Activated CD4-positive, alpha-beta T cell treated with anti-CD3 and anti-CD28 coated beads, Interleukin-2, amount 50 U/mL, for 16 hours (primary cell): ENCODE results near the gene ATP10A.
A peak's percentile ranks its signal among the peaks of the same experiment; 100 is the strongest.

Experiments used
- DNase-seq: peaks from one replicate; pipeline ENCODE4 v3.0.0-alpha.2; 2020

ATP10A gene

DNA sequence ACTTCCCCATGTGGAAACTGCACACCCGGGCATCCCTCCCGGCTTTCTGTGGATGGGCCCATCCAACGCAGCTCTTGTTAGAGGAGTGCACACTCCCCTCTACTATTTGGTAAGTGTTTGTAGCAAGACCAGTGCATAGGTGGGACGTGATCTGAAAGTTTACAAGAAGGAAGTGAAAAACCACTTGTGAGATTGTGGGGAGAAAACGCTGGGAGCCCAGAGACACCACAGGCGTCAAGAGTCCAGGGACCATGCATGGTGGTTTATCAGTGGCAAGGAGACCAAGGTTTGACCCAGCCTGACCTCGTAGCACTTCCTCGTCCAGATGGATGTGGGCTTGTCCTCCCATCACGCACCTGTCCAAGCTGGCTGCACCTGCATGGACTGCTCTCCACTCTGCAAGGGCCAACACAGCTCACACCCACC, 51.6 kb downstream of the ATP10A start:
- peak; percentile 9 for DNase-seq

DNA sequence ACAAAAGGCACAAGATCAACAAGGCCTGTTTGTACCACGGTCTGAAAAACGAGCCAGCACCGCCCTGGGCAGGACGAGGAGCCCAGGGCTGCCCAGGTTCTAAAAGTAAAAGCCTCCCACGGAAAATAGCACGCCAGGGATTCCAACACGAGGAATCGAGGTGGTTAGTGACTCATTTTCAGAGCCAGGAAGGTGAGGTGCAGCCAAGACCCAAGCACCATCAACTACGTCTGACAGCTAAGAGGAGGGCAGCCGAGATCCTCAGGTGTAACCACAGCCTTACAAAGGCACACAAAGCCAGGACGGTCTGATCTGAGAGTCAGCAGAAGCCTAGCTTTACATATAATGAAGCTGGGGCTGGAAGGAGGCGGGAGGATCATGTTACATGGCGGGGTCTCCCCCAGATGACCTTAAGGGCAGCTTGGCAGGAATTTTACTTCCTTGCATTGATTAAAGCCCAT, 52.5 kb downstream of the ATP10A start:
- no peak for DNase-seq

DNA sequence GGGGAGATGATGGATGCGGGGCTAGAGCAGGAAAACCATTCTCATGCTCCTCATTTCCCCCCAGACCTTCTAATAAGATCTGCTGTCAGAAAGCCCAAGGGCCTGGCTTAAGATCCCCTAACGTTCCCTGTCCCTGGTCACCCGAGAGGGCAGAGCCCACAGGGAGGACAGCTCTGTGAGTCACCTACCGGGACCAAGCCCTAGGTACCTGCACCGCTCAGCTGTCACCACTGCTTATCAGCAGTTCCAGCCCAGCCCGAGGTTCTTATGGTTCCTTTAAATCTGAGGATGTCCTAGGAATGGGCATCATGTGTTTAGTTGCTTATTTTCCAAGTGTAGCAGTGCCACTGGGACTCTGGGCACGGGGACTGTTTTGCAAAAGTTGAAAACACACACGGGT, 53.0 kb downstream of the ATP10A start:
- DNase-seq = no peak

DNA sequence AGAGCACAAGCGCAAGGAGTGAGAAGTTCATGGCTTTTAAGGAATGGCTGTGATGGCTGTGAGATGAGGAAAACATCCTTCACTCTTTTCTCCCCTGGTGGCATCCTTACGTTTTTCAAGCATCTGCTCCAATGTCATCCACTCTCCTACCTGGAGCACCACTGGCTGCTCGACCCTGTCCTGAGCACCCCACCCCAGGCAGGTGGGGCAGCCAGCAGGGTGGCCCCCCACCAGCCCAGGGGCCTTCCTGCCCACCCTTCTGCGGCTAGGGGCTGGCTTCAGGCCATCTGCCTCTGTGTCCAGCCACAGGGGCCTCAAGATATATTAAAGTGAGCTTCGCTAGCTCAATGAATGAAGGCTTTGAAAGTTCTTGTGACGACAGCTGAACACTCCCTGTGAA, 56.1 kb downstream of the ATP10A start:
- no peak for DNase-seq

- no peak for DNase-seq
These were observed 58.1 kb downstream of the ATP10A start for GRCh38 chr15:25805031-25805430.

DNA sequence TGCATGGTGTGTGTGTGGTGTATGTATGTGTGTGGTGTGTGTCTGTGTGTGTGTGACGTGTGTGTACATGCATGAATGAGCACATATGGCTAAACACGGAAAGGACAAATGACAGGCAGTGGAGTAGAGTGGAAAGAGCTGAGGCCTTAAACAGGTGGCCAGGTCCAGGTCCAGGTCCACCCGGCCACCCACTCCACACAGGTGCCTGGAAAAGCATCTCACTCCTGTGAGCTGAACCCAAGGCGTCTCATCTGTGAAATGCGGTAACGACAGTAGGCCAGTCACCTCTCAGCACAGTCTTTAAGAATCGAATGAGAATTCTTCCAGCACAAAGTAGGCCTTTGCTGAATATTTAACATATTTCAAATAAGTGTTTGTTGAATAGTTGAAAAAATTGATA, 58.7 kb downstream of the ATP10A start:
- DNase-seq = no peak

DNA sequence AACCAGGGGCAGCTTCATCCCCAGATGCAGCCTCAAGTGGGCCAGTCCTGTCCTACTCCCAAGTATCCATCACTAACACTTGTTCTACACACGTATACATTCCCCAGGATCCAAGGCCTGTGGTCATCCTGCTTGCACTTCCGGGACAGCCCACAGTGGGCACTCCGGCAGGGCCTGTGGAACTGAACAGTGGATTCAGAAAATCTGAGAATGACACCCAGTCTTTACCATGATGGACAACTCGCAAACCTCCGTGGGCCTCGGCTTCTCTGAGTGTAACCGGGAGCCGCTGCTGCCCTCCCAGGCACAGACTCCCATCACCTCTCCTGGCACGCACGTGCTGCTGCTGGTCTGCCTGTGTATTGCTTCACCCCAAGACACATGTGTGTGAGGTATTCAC, 59.6 kb downstream of the ATP10A start:
- no peak for DNase-seq

GRCh38 chr15:25803036-25803435, 60.1 kb downstream of the ATP10A start:
- no peak for DNase-seq

DNA sequence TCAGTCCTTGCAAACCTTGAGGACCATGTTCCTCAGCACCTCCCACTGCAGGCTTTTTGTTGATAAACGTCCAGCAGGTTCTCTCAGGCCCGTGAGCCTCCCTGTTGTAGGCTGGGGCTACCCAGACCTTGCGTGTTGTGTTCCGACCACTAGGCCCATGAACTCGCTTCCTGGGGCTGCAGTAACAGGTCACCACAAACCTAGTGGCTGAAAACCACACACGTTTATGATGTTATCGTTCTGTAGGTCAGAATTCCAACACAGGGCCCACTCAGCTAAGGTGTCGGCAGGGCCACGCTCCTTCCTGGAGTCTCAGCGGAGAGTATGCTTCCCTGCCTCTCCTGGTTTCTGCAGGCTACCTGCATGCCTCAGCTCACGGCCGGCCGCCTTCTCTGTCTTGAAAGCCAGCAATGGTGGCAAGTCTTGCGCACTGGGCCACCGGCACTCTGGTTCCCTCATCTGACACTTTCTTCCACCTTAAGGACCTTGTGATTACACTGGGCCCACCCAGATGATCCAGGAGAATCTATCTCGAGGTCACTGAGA, 60.8 kb downstream of the ATP10A start:
- no peak for DNase-seq

DNA sequence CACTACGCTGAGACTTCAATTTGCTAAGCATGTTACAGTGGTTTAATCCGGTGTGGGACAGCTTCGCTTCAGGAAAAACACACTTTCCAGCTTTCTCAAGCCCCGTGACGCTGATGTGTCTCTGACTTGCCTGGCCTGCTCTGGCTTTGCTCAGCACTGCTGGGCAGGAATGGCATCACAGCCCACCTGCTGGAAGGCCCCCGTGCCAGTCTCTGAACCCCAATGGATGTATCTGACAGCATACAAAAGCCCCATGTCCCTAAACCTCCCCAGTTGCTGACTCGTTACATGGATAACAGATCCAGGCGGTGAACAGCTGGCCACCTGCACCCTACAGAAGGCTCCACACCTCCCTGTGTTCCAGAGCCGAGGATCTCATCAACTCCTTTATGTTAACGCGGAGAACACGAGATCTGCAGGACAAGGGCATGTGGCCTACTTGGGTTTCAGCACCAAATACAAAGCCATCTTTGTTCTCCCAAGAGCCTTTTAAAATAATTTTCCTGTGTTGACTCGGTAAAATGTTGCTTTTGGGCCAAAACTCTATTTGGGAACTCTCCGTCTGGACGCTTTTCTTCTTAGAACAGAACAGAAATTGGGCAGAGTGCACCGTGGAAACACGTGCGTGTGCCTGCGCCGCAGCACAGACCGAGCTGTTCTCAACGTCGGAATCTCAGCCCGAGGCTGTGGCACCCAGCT, 61.4 kb downstream of the ATP10A start:
- no peak for DNase-seq

DNA sequence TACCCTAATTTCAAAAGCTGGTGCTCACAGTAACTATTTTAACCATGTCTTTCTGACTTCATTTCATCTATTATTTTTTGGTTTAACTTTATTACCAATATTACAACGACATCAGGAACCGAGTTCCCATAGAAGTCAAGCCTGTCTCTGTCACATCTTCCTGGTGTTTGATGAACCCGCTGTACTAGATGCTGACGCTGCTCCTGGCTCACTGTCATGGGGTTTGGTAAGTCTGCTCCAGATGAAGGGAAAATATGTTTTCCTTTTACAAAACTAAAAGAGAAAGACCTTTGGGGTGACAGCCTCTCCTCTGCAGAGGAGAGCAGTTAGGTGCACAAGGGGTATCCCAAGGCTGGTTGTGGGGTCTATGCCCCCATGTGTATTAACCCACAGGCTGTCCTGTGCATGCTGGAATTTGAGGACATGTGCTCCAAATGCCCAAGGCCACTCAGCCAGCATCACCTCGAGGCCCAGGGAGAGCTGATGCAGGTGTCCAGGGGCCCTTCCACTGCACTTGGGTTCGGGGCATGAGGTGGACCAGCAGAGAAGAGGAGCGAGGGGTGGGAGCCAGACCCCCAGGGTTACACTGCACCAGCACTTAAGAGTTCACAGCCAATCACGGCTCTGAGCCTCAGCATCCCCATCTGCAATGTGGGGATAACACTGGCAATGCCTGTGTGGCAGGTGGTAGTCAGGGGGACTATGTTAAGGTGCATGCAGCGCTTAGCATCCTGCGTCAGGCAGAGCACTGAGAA, 62.2 kb downstream of the ATP10A start:
- DNase-seq = no peak

DNA sequence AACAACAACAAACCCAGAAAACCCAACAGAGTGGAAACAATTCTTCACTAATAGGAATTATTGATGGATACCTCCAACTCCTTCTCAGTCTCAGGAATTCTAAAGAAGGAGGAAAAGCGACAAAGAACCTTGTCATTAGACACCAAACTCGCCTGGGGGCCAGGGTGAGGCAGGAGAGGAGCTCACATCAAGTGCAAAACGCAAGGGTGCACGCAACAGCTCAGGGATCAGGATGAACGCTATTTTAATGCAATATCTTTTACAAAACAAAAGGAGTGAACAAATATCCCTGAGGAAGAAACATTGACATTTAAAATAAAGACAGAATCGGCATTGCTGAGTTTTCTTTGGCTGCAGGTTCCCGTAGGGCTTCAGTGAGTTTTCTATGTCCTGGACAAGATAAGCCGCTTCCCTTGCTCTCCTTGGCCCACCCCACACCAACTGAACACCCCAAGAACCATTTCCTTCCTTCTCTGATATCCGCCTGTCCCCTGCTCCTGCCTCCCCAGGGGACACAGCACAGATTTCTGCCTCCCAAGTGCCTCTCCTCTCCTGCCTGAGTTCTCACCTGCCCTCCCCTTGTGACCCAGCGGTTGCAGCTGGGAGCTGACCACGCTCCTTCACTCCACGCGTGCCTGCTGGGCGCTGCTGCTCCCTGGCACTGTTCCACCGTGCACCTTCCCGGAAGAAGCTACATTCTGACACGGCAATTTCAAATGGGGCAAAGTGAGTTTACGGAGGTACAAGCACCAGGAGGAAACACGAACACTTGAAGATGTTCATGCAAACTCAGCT, 63.0 kb downstream of the ATP10A start:
- DNase-seq = no peak

DNA sequence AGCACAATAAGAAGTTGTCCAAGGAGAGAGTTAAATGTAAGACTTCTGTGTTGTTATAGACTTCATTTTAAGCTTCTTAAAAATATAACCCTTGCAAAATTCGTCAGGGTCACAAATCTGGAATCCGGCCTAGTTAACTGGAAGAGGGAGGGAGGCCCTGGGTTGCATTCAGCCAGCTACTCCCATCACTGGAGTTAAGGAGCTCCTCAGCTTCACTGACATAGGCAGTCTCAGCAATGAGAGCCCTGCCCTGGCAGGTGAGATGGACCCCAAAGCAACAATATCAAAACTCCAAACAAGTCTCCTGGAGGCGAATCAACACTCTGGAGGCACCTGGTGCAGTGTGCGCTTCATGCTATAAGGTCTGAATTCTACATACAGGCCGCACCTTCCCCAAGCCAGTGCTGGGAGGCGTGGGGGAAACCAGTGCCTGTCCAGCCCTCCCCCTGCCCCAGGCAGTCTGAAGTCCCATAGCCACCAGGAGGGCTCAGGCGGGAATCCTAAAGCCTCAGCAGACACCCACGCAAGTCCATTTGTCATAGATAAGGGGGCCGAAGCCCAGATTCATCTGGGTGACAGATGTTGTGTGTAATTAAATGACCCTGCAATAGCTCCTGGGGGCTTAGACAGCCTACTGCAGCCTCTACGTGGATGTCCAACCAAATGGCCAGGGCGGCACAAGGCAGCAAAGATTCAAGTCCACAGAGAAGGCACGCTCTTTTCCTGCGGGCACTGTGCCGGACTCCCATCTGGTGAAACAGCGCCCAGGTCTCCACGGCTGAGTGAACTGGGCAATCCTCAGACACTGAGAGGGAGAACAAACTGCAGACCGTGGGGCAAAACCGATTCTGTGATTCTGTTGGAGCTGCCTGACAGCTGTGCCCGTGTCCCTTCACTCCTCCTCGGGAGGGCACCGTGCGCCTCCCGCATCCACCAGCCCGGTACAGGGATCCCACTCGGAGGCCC, 64.9 kb downstream of the ATP10A start:
- no peak for DNase-seq

GRCh38 chr15:25797511-25797935, 65.6 kb downstream of the ATP10A start:
- no peak for DNase-seq

GRCh38 chr15:25797035-25797434, 66.1 kb downstream of the ATP10A start:
- no peak for DNase-seq

GRCh38 chr15:25796395-25796794, 66.7 kb downstream of the ATP10A start:
- DNase-seq = no peak

DNA sequence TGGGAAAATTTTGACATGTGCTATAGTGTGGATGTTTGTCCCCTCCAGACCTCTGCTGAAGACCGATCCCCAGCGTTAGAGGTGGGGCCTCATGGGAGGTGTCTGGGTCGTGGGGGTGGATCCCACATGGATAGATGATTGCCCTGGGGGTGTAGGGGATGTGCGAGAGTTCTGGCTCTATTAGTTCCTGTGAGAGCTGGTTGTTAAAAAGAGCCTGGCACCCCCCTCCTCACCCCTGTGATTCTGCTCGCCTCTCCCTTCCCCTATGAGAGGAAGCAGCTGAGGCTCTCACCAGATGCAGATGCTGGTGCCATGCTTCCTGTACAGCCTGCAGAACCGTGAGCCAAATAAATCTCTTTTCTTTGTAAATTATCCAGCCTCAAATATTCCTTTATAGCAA, 67.4 kb downstream of the ATP10A start:
- no peak for DNase-seq

DNA sequence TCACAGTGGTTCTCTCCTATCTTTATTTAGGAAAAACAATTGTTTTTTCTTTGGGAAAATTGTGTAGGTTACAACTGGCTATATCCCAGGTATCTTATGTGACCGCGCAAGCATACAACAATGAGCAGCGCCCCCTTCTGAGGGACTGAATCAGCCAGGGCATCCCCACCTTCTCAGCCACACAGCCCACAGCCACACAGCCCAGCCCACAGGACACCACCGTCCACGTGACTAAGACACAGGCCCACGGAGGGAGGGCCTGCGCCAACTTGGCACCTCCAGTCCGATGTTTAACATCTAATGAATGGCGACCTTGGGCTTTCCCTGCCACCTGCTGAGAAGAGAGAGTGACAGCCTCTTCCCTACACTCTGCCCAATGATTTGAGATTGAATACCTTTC, 68.1 kb downstream of the ATP10A start:
- DNase-seq = no peak

GRCh38 chr15:25793354-25794050, 69.6 kb downstream of the ATP10A start:
- no peak for DNase-seq

DNA sequence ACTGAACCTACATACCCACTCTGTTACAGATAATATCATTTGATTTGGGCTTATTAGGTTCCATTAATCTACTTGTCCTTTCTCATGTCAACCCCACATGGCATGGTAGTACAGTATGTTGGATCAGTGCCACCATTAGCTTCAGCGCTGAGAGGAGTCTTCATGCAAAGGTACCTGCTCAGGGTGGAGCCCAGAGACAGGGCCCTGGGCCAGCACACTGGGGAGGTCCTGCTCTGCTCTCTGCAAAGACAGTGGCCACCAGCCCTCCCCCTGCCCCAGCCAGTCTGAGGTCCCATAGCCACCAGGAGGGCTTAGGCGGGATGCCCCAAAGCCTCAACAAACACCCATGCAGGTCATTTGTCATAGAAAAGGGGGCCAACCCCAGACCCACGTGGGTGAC, 71.0 kb downstream of the ATP10A start:
- DNase-seq = no peak

DNA sequence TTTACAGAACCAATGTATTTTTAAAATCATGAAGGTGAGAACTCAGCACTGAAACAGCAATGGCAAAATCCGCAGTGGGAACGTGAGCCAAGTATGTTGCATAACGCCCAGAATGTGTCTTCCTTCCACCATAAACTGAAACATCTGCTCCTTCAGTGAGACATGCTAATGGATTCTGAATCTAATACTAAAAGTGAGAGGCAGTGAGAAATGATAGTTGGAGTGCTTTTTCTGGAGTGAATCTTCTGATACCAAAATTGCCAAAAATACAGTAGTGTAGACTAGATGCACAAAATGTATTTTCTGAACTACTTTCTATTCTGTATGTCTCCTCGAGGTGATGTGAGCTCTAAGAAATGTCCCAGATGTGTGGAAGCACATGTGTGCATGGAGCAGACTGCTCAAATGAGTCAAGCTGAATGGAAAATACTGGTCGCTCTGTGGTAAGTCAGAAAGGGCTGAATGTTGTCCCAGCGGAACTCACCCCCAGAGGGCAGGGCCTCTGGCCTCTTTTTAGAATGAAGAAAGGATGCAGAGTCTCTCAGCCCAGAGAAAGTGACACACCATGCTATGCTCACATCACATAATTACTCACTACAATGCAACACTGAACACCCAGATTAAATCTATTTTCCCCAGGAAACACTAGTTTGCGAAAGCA, 73.0 kb downstream of the ATP10A start:
- DNase-seq = peak; percentile 69
